Femur (tissue), 1 donor: Measurements from ENCODE around the gene MAPKAP1.

Experiments
- DNase-seq: peaks from one replicate; pipeline ENCODE4 v3.0.0-alpha.2; 2017

MAPKAP1 gene

DNA sequence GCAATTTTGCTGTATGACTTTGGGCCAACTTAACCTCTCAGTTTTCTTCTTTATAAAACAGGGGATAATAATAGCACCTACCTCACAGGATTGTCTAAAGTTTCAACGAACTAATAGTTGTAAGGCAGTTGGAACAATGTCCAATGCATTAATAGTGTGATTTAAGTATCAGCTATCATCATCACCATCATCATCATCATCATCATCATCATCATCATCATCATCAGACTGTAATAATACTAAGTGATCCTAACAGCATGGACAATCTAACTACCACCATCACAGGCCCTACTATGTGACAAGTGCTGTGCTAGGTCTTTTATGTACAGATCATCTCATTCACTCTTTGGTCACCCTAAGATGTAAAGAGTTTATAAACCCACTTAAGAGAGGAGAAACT lies 196.0 kb downstream of the MAPKAP1 start:
- no peak for DNase-seq

DNA sequence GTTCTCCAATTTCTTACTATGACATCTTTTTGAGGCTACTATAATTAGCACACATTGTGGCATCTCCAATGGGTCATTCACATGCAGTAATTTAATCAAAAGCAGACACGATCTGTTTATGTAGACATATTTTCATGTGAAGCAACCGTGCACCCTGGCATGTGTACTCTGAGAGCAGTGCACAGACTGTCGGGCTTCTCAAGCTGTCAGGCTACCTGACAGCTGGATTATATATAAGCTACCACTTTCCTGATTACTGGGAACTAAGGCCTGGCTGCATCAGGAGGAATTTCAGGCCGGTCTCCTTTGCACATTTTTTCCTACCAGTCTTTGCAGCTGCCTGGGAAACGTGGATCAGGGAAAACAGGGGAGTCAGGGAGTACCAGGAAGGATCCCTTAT lies 197.5 kb downstream of the MAPKAP1 start:
- peak; percentile 46 for DNase-seq

DNA sequence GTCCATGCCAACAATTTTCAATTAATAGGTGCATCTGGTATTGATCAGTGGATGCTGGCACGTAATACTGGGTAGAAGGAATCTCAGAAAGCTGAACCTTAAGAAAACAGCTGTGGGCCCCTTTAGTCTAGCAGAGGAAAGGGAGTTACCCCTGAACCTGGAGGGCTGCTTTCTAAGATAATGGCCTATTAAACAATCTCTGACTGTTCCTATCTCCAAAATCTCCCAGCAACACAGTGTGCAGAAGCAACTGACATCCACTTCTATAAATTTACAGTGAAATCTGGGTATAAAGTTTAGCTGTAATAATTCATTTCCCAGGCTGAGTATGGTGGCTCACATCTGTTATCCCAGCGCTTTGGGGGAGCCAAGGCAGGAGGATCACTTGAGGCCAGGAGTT lies 198.8 kb downstream of the MAPKAP1 start:
- DNase-seq: no peak

- no peak for DNase-seq
Measured at GRCh38 chr9:125507226-125507625, 199.8 kb downstream of the MAPKAP1 start.

DNA sequence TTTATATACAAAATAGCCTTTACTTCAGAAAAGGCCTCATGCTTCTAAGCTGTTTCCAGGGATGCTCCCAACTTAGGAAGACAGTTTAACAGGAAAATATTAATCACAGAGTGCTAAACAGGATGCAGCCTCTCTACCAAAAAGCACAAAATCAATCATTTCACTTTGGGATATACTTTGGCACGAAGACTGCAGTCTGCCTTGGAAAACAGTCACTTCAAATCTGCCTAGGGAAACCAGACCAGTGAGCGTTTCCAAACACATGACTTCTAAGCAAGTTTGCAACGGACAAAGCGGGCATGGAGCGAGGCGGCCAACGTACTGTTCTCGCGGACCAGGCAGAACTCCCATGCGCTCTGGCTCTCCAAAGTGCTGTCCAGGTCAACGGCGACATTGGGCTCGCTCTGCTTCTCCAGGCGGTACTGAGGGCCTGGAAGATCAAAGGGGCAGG lies 201.0 kb downstream of the MAPKAP1 start:
- DNase-seq: peak; percentile 30

DNA sequence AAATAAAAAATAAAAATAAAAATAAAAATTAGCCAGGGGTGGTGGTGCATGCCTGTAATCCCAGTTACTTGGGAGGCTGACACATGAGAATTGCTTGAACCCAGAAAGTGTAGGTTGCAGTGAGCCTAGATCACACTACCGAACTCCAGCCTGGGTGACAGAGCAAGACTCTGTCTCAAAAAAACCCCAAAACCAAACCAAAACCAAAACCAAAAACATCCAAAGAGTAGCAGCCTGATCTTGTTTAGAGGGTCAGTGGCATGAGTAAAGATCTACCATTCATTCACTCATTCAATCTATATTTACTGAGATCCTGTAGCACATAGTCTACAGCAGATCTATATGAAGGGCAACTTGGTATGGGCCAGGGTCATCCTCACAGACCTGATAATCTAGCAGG lies 202.4 kb downstream of the MAPKAP1 start:
- no peak for DNase-seq

- no peak for DNase-seq
Measured at GRCh38 chr9:125497906-125498305, 209.1 kb downstream of the MAPKAP1 start.

DNA sequence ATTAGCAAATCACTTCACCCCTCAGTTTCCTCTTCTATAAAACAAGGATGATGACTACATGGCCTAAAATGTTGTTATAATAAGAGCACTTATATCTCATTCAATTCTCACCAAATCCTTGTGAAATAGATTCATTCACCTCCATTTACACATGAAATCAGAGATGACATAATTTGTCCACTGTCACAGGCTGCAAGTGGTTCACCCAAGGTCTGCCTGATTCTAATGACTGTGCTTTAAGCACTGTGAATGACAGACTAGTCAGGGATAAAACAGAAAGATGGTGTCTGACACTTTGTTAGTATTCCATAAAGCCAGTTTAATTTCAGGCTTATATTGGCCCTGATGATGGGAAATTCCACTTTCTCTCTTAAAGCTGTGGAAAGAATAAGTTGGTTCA lies 209.5 kb downstream of the MAPKAP1 start:
- no peak for DNase-seq

GRCh38 chr9:125496313-125496834 lies 210.6 kb downstream of the MAPKAP1 start:
- DNase-seq: no peak

- no peak for DNase-seq
Measured at GRCh38 chr9:125495172-125496119, 211.6 kb downstream of the MAPKAP1 start.

DNA sequence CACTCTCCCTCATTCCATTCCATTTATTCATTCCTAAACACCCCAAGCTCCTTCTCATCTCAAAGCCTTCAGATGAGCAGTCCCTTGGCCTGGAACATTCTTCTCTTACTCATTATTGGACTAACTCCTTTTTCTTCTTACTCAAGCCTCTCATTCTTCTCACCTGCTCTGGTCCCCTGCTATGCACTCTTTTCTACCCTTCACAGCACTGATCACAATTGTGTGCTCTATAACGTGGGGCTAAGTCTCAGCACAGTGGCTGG lies 212.4 kb downstream of the MAPKAP1 start:
- DNase-seq: no peak

- DNase-seq: no peak
Measured at GRCh38 chr9:125493881-125494652, 212.9 kb downstream of the MAPKAP1 start.

DNA sequence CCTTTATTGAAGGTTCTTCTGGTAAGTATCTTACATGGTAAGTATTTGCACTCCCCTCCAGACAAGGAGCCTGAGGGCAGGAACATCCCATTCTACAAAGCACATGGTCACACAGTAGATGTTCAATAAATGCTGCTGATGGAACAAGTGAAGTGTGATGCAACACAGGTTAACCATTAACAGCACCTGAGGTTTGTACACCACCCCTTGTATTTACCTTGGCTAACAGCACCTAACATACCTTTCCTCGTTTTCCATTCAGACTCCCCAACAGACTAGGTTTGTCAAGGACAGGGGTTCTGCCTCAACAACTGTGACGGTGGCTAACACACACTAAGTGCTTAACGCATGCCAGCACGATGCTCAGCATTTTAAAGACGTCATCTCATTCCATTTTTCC lies 213.6 kb downstream of the MAPKAP1 start:
- no peak for DNase-seq

DNA sequence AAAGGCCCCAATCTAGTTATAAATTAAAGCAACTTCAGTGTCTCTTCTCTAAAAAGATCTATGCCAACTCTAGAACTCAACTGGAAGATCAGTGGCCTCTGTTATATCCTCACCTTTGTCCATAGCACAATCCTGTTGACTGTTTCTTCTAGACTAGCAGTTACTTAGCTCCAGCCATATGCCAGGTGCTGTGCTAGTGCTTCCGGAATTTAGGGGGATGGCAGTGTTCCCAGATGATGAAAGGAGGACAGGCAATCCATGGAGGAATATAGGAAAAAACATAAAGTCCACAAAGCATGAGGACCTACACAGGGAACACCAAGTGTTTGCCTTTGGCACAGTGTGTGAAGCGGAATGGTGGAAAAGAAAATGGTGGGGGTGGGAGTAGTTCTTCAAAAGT lies 214.3 kb downstream of the MAPKAP1 start:
- DNase-seq: no peak

GRCh38 chr9:125487842-125488241 lies 219.2 kb downstream of the MAPKAP1 start:
- DNase-seq: no peak

DNA sequence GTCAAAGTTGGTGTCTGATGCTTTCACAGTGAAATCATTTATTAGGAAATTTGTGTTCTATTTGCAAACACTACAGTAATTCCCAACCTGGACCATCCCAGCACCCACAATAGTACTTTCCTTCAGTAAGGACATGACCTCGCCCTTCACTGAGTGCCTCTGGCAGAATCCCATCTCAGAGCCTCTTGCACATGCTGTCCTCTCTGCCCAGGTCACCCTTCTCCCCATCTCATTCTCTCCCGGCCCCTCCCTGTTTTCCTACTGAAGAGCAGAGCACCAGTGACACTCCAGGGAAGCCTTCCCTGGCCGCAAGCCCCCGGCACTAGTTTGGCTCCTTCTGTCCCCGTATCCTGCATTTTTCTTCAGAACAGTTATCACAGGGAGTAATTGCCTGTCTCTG lies 220.4 kb downstream of the MAPKAP1 start:
- no peak for DNase-seq

- no peak for DNase-seq
Measured at GRCh38 chr9:125486152-125486508, 220.9 kb downstream of the MAPKAP1 start.

- no peak for DNase-seq
Measured at GRCh38 chr9:125485471-125486151, 221.4 kb downstream of the MAPKAP1 start.

GRCh38 chr9:125484350-125485282 lies 222.4 kb downstream of the MAPKAP1 start:
- no peak for DNase-seq

DNA sequence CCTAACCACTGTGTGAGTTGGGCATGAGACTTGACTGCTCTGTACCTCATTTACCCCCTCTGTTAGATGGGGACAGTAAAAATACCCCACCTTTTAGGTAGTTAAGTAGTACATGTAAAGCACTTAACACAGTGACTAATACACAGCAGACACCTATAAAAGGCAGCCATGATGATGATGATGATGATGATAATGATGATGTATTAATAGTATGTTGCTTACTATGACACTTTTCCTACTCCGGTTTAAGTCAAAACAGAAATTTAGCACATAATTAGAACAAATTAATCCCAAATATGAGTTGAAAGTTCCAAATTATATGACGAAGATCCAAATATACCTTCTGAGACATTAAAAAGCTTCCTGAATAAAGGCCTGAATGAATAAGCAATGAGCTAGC lies 223.3 kb downstream of the MAPKAP1 start:
- no peak for DNase-seq

- no peak for DNase-seq
Measured at GRCh38 chr9:125479846-125480615, 227.0 kb downstream of the MAPKAP1 start.
